Ammon's horn (tissue), 1 donor: Measurements from ENCODE around the gene TUT1.
"Not testable (repeated sequence)": the region's sequence is repeated elsewhere in the genome, so short reads cannot be mapped to it uniquely, and the experiment has no call there.

Experiments
- DNase-seq: peaks from one replicate; pipeline ENCODE4 v3.0.0-alpha.2; 2016; ENCODE audit warnings: low spot score

The TUT1 gene

DNA sequence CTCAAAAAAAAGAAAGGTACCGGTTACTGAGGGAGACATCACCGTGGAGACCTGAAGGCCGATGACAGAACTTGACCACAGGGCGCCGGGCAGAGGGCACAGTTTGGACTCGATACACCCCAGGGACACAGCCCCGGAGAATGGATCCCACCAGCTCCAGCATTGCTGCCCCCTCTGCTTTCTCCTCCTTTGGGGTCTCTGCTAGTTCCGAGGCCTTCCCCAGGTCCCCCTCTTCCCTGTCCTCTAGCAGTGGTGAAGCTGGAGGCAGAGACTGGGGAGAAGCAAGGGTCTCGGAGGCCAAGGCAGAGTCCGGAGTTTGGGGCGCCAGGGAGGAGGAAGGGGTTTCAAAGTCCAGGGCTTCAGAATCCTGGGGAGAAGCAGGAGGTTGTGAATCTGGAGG lies 12.8 kb downstream of the TUT1 start:
- no peak for DNase-seq

DNA sequence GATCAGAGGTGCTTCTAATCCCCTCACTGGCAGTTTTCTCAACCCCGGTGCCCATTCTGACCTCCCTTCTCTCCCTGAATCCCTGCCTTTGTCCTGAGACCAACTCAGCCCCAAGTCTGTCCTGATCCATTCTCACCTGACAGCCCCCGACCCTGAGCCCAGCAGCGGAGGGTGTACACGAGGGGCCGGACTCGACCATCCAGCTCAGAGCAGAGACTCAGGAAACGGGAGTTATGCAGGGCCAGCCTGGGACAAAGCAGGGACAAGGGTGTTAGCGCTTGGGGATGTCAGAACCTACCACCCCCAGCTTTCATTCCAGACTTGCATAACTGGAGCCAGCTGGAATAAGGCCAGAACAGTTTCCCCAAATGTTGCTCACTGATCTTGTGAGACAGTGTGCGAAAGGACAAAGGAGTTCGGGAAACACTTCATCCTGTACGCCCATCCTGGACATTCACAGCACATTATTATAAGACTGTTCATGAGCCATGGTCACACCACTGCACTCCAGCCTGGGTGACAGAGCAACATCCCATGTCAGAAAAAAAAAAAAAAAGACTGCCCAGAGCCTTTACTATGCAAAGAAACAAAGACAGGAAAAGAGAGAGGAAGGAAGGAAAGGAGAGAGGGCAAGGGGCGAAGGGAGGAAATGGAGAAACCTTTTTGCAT lies 14.1 kb downstream of the TUT1 start:
- DNase-seq: no peak

DNA sequence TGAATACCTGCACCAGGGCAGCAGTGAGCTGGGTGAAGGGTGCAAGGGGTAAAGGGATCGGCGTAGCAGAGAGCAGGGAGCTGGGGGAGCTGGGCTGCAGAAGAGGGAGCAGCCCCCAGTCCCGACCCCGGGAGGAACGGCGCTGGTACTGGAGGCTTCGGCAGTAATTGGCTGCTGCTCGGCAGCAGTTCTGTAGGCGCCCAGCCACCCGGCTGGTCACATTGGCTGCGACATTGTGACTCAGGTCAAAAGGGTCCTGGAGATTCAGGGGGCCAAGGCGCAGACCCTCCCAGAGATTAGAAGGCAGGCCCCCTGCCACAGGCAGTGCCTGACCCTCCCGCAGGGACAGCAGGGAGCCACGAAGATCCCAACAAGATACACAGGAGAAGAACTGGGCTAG lies 15.5 kb downstream of the TUT1 start:
- no peak for DNase-seq

DNA sequence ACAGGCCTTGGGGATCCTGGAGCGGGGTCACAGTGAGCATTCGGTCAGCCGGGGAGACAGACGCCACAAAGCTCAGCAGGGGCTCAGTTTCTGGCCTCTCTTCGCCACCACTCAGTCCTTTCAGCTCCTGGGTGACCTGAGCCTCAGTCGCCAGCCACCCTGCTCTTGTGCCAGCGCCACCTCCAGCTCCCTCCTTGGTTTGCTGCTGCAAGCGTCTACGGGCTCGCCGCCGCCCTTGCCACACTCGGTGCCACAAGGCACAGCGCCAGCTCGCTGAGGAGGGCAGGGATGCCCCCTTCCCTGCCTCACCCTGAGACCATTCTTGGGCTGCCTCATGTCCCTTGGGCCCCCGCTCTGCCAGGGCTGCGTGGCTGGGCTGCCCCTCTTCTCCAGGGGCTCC lies 16.2 kb downstream of the TUT1 start:
- no peak for DNase-seq

DNA sequence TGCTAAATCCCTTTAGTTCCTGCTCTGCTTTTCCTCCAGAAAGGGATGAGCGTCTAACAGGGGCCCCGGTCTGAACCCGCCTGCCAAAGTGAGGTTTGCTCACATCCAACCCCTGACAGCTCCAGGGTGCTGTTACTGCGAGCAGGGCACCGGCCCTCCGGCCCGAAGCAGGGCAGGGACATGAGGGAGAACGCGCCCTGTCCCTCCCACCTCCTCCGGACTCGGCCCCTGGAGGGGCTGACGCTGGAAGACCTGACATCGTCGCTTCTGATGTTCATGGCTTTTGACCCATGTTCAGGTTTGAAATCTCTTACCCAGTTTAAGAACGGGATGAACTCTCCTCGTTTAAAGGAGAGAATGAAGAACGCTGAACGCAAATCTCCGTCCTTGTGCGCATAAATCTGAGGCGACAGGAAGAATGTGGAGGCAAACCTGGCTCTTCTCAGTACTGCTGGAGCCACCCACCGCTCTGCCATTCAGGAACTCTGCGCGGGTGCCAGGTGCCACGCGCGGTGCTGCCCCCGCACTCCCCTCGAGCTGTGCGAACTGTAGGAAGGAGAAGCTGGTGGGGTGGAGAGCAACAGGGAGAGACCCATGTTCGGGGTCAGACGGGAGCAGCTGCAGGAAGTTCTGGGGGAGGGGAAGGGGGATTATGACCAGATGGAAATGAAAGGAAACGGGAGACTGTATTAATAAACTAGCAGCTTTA lies 16.8 kb downstream of the TUT1 start:
- DNase-seq: peak; percentile 67

DNA sequence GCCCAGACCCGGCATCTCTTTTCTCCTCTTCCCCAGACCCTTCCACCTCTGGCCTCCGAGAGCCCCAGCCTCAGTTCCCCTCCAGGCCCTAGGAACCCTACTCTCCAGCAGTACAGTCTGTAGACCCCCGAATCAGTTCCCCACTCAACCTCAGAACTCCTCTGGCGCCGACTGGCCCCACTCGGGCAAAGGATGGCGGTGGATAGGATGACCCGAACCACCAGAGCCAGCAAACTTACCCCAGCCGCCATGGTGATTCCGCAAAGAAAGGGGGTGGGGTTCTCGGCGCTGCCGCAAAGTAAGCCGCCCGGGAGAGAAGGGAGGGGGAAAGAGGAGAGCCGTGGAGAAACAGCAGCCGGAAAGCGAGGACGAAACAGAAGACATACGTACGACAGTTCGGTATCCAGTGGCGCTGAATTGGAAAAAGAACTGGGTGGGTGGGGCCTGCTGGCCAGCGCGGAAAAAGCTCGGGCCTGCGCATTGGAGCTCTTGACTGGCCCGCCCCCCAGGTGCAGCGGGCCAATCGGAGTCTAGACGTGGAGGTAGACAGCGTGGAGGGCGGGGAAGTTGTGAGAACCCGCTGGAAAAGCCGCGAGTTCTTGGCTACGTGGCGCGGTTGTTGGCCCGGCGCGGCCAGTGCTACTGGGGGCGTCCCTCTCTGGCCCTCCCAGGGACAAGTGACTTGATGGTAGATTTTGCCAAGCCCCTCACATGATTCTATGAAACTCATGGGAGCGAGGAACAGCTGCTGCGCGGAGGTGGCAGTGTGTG lies 17.5 kb downstream of the TUT1 start, which contains the start of gene EEF1G:
TSS of gene EEF1G (minus strand) at position 300 of the 771 bp plus-strand sequence. CDS start at position 251, 49 bp downstream.
- peak; percentile 99 for DNase-seq

DNA sequence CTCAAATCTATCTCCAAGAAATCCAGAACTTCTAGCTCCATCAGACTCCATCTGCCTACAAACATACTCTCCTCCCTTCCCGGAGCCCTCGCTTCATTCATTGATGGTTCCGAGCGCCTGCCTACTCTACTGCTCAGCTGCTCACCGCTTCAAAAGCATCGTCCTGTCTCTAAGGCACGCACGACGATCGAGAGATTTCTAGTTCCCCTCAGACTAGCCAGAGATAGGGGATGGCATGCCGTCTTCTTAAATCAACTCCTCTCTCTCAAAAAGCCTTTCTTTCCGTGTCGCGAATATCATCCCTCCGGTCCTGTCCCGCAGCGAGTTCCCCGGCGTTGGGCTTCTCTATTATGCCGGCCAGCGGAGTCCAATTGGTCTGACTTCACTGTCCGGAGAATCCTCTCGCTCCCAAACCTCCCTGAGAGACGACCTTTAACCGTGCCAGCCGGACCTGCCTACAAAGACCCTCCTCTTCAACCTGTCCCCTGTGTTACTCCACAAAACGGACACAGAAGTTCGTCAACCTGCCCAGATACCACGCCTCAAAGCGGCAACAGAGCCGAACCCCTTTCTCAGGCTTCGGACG lies 18.2 kb downstream of the TUT1 start:
- DNase-seq: no peak

DNA sequence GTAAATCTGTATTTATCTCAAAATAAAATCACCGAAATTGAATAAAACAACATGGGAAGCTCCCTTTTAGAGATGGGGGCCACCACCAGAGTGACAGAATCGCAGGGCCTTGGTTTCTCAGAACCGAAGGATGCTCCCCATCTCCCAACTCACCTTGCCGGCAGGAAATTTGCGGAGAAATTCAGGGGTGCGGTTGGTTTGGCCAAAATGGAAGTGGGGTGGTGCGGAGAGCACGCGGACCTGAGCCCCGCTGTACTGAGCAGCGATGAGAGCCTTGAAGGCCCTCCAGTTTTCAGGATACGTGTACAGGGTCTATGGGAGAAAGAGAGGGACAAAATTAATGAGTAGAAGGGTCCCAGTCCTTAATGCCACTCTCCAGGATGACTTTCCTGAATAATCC lies 18.9 kb downstream of the TUT1 start:
- no peak for DNase-seq

DNA sequence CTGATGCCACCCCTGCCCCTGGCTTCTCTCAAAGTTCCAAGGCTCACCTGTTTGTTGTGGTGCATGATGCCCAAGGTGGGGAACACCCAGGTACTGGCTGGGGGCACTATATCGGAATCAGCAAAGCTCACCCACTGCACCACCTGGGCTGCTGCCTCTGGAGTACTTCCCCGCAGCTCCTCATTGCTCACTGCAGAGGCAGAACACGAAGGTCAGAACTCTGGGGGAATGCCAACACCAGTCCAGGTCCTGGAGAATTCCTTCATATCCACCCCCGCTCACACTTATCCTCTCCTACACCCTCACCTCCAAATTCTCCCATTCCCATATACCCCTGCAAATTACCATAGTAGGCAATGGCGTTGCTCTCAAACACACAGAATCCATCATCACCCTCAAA lies 19.8 kb downstream of the TUT1 start:
- not testable (repeated sequence) for DNase-seq

DNA sequence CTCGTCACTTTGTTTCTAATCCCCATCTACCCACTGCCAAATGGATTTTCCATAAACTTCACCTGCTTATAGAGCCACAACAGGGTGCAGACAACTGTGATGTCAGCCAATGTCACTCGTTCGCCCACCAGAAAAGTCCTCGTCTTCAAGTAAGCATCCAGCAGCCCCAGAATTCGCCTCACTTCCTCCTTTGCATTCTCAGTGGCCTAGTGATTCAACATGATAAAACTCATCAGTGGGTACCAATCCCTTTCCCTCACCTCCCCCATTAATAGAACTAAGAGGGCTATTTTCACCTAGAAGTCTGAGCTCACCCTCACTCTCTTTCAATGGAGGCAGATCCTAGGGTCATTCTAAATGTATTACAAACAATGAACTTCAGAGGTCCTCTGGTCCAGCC lies 20.4 kb downstream of the TUT1 start:
- not testable (repeated sequence) for DNase-seq

DNA sequence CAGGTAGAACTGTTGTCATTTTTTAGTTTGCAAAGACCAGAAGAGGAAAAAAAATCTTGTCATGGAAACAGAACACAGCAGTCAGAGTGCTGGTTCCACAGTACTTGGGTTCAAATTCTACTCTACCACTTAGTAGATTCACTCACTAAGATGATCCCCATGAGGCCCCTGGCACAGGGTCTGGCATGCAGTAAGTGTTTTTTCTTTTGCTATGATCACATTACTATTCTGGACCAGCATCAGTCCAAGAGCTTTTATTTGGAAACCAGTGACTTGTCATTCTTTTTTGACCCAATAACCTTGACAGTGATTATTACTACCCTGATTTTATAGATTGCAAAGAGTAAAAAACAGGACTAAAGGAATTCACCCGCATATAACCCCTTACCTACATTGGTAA lies 21.7 kb downstream of the TUT1 start:
- no peak for DNase-seq

DNA sequence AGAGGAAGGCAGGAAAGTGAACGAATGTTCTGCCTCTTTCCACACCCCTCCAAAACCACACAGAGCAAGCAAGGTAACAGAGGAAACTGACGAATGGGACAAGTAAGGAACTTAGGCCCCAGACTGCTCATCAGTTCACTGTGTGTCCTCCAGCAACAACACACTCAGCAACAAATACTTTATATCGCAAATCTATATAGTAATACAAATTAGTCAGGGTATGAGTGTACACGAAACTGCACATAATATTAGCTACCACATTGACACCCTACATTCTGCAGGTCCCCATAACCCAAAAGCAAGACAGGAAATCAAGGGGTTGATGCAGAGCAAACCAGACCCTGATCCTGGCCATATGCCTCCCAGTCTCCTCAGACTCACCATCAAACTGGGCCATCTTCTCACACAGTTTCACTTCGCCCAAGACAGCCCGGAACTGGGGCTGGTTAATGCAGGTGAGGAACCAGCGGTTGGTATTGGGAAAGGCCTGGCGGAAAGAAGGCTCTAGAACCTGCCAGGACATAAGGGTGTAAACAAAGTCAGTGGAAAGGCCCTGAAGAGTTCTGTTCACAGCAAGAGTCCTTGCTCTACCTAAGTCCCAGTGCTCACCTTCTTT lies 24.2 kb downstream of the TUT1 start:
- DNase-seq: no peak

DNA sequence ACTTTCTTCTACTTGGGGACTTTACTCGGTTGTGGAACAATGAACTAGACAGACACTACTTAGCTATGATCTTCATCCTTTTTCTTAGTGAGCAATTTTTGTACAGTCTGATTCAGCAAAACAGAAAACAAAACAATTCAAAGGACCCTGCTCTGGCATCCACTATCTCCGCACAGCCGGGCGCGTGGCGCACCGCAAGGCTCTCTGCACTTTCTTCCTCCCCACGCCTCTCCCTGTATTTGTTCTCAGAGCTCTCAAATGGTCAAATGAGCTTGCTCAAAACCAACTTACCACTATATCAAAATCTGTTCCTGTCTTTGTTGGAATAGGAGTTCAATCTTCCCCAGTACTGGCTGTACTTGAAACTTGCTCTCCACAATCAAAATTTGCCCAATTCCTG lies 25.1 kb downstream of the TUT1 start:
- no peak for DNase-seq

DNA sequence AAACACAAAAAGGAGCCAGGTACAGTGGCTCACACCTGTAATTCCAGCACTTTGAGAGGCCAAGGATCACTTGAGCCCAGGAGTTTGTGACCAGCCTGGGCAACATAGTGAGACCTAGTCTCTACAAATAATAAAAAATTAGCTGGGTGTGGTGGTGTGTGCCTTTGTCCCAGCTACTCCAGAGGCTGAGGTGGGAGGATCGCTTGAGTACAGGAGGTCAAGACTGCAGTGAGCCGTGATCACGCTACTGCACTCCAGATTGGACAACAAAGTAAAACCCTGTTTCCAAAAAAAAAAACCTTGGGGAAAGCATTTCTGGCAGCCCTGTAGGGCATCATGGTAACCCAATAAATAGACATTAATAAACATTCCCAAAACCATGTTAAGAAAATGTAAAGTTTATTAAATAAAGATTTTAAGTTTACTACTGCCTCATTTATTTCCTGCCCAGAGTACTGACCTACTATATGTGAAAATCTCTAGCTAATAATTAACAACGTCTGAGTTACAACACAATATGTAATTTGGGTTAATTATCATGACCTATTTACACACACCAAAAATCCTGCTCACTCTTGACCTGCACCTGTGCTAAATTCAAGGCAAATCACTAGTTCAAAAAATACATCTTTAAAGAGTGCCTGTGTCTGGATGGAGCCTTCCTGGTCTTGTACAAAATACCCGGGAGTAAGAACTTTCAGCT lies 26.1 kb downstream of the TUT1 start:
- DNase-seq: no peak

DNA sequence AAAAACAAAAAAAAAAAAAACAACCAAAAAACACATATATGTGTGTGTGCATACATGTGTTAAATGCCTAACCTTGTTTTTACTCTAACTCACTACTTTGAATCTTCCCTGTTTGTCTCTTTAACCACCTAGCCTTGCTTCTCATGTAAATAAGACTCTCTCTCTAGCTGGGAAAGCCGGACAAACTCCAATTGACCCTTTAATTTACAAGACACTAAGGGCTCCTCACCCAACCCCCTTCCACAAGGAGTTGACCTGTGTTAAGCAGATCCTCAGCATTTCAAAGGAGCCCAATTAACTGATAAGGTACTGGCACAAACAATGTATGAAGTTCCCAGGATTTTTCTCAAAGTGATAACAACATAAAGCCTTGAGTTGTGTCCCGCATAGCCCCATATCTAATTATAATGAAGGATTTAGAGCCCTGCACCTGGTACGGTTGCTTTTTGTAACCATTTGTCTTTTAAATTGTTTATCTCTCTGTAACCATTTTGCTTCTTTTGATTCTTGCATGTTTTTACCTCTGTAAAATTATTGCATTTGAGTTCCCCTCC lies 29.6 kb downstream of the TUT1 start:
- not testable (repeated sequence) for DNase-seq

DNA sequence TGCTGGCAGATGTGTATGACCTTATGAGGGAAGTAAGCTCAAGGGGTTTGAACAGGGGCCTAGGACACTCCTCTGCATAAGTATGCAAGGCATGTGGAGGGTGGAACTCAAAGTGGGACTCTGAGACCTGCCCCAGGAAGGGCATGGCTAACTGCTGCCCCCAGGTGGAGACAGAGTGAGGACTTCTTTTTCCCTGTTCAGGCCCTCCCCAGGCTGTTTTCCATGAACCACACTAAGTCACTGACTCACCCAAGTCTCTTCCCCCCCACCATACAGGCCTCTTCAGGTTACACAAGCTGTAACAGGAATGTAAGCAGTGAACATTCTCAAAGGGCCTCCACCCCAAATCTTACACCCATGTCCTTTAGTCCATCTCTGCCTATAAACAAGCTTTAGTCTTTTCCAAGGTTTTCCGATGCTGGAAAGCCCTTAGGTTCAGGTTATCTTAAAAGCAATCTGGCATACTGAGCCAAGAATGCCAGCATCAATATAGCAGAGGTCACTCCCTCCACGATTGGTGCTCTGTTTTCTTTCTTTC lies 30.7 kb downstream of the TUT1 start:
- DNase-seq: peak; percentile 74

DNA sequence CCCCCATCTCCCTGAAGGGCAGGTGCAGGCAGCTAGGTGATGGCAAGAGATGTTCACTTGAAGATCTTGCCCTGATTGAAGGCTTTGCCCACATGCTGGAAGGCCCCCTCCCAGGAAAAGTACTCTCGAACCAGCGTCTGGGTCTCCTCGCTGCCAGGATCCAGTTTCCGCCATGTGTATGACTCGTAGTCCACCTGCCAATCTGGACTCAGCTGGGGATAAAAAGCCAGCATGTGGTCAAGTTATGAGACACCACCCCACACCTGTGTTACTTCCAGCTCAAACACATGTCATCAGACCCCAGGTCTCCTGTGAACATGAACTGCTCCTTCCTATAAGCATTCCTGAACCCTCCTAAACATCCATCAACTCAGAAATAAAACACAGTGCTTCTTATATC lies 31.7 kb downstream of the TUT1 start:
- not testable (repeated sequence) for DNase-seq

DNA sequence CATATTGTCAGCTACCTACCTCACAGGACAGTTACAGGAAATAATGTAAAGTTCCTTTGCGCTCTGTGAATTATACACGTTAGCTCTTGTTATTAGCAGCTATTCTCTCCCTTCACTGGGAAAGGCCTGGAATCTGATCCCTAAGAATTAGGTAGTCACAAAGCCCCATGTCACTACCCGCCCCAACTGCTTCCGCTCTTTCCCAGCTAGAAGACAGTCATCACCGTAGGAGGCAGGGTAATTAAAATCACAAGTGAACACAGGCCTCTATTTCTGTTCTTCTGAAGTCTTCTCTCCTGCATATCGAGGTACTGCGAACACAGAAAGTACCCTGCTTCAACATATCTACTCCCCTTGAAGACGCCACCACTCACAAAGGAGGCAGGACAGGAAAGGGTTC lies 32.1 kb downstream of the TUT1 start:
- no peak for DNase-seq

DNA sequence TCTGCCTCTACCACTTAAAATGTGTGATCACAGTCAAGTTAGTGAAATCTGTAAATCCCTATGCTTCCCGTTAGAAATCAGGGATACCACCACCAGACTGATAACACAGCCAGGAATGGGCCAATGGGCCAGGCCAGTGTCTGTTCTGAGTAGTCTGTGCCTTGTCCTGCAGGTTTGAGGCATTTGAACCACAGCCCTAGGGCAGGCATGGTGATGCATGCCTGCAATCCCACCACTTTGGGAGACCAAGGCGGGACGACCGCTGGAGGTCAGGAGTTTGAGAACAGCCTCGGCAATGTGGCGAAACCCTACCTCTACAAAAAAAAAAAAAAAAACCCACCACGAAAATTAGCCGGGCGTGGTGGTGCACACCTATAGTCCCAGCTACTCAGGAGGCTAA lies 32.7 kb downstream of the TUT1 start:
- no peak for DNase-seq

DNA sequence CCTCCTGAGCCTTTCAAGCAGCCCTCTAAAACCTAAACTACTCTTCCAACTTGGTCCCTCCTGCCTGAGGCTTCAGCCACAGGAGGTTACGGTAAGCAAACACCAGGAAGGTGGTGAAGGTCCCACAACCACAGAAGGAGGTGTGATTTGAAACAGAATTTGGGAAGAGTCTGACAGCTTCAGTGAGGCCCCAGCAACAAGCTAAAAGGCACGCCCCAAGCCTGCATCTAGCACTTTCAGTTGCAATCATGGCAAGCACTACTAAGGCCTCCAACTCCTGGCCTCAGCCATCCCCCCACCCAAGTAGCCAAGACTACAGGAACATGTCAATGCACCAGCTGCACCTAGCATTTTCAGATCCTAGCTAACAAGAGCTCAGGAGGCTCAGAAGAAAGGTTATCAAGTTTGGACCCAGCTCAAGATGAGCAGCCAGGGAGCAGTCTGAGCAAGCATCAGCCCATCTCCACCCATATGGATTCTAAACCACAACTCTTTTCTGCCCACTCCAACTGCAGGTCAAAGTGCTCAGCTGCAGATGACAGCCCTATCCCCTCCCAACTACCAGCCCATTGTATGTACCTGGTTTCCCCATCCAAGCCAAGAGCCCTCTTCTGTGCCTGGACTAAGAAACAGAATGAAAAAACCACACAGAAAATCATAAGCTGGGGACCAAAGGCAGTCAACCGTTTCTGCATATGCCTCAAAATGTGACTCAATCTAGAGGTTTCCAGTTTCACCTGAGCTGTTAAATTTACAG lies 34.3 kb downstream of the TUT1 start:
- DNase-seq: no peak
